ENCODE data around the gene DNAJB4. TPM values are rescaled to one million over a fixed set of nuclear protein-coding genes. Genes with fewer than 3 reads are reported as not detected.

DNAJB4 gene
- total RNA-seq, 1 donor from 2014 or later, result 29.0 TPM

- intact Hi-C loops (cut with DNase I), result no loop called here
- Histone ChIP-seq H3K27me3 (ENCODE audit: low read depth) (peaks cover 28% of the 10 kb centered on the region), H3K36me3 (no peaks in the 10 kb centered on the region), H3K9me3 (no peaks in the 10 kb centered on the region), H3K27ac (peak overlapping the region; percentile 73), H3K4me1 (peaks cover 13% of the 10 kb centered on the region), H3K4me3 (peak overlapping the region; percentile 69)
- no peak for ATAC-seq
- no peak for TF ChIP-seq CTCF (IDR thresholded peaks at IDR 0.05)
- DNase-seq, result no peak
Measured at GRCh38 chr1:78045563-78045925, 40.8 kb downstream of the DNAJB4 start.

GRCh38 chr1:78045926-78046778, 41.4 kb downstream of the DNAJB4 start, which contains the start of gene GIPC2:
Gene GIPC2 (plus strand): TSS chr1:78045966. CDS start chr1:78046095, 129 bp downstream.
- peak; percentile 67 to 69 for ATAC-seq
- TF ChIP-seq CTCF (IDR thresholded peaks at IDR 0.05), result no peak

GRCh38 chr1:78047106-78047505, 42.4 kb downstream of the DNAJB4 start:
- intact Hi-C loops (cut with DNase I), result no loop called here
- peak overlapping the region; percentile 69 for H3K4me3 ChIP-seq
- DNase-seq, result no peak

More at GRCh38 chr1:78045926-78046778, 41.4 kb downstream of the DNAJB4 start, which contains the start of gene GIPC2:
- peak; percentile 46 for DNase-seq
- Histone ChIP-seq H3K27me3 (ENCODE audit: low read depth) (peaks cover 28% of the 10 kb centered on the region), H3K9me3 (no peaks in the 10 kb centered on the region), H3K27ac (peak within 1 kb of the TSS; percentile 73), H3K4me3 (peak within 1 kb of the TSS; percentile 69), H3K36me3 (no peaks in the 10 kb centered on the region), H3K4me1 (peaks cover 13% of the 10 kb centered on the region)
- intact Hi-C loops (cut with DNase I), result no loop called here

GRCh38 chr1:78047631-78048030, 42.9 kb downstream of the DNAJB4 start:
- no peaks in the 10 kb centered on the region for H3K9me3 ChIP-seq
- no peak for ATAC-seq
- peak overlapping the region; percentile 69 for H3K4me3 ChIP-seq
- no peak for DNase-seq
- H3K27me3 ChIP-seq (ENCODE audit: low read depth), result peaks cover 28% of the 10 kb centered on the region
- no peaks in the 10 kb centered on the region for H3K36me3 ChIP-seq
- intact Hi-C loops (cut with DNase I), result no loop called here
- no peak for TF ChIP-seq CTCF (IDR thresholded peaks at IDR 0.05)
- peaks cover 13% of the 10 kb centered on the region for H3K4me1 ChIP-seq
- H3K27ac ChIP-seq, result no peak overlapping the region

More at GRCh38 chr1:78047106-78047505, 42.4 kb downstream of the DNAJB4 start:
- Histone ChIP-seq H3K4me1 (peaks cover 13% of the 10 kb centered on the region), H3K27me3 (ENCODE audit: low read depth) (peaks cover 28% of the 10 kb centered on the region), H3K27ac (peak overlapping the region; percentile 73), H3K9me3 (no peaks in the 10 kb centered on the region), H3K36me3 (no peaks in the 10 kb centered on the region)
- no peak for ATAC-seq
- no peak for TF ChIP-seq CTCF (IDR thresholded peaks at IDR 0.05)

GRCh38 chr1:78048446-78048845, 43.7 kb downstream of the DNAJB4 start:
- ATAC-seq, result no peak
- Histone ChIP-seq H3K9me3 (no peaks in the 10 kb centered on the region), H3K4me3 (no peak overlapping the region), H3K4me1 (peaks cover 13% of the 10 kb centered on the region), H3K36me3 (no peaks in the 10 kb centered on the region), H3K27ac (no peak overlapping the region), H3K27me3 (ENCODE audit: low read depth) (peaks cover 28% of the 10 kb centered on the region)
- intact Hi-C loops (cut with DNase I), result no loop called here
- no peak for DNase-seq
- no peak for TF ChIP-seq CTCF (IDR thresholded peaks at IDR 0.05)

All from lower lobe of right lung (tissue), 2 donors.